Neural progenitor cell (in vitro differentiated cells): Measurements from ENCODE around the gene RSU1.

ENCODE experiments used
- CTCF ChIP-seq: fragments of 200-600 bp; sonication (generic); IDR thresholded peaks from 2 replicates; pipeline ENCODE4 v1.5.1; 2017; ENCODE audit warnings: antibody characterized with exemption, mild to moderate bottlenecking
- EZH2phosphoT487 ChIP-seq: fragments of 200-600 bp; sonication (generic); IDR thresholded peaks from 2 replicates; pipeline ENCODE4 v1.6.1; 2017; ENCODE audit warnings: antibody characterized with exemption

GRCh38 chr10:16745061-16745460, 72.2 kb downstream of the RSU1 start:
- no peak for TF ChIP-seq CTCF
- TF ChIP-seq EZH2phosphoT487 = no peak
